SK-MEL-5 (cell line): Measurements from ENCODE around the gene METTL1. TPM values are rescaled to one million over a fixed set of nuclear protein-coding genes. Genes with fewer than 3 reads are reported as not detected.

Experiments
- DNase-seq: peaks from one replicate; pipeline ENCODE4 v3.0.0-alpha.2; 2016; ENCODE audit warnings: low read depth, low spot score
- in situ Hi-C: cut with HindIII; loops from 2 replicates; pipeline ENCODE4 v1.10.0; 2016; ENCODE audit warnings: low sequenced_read_pairs, high pct_unique_total_duplicates, low pct_unique_long_range_greater_than_20kb
- total RNA-seq: library from RNA; depleted of rRNA; stranded (reverse); fragments of >200 nt; shearing (Covaris generic); gene quantifications from 2 replicates; pipeline ENCODE4 v1.2.3, GENCODE V29; 2014

METTL1 gene
- total RNA-seq, 1 experiment from 2014 or later, result 9.7 TPM

GRCh38 chr12:57749061-57749460 lies 22.8 kb downstream of the METTL1 start:
- in situ Hi-C loops, result no loop called here
- no peak for DNase-seq

GRCh38 chr12:57746025-57746424 lies 25.9 kb downstream of the METTL1 start:
- in situ Hi-C loops, result no loop called here
- no peak for DNase-seq

DNA sequence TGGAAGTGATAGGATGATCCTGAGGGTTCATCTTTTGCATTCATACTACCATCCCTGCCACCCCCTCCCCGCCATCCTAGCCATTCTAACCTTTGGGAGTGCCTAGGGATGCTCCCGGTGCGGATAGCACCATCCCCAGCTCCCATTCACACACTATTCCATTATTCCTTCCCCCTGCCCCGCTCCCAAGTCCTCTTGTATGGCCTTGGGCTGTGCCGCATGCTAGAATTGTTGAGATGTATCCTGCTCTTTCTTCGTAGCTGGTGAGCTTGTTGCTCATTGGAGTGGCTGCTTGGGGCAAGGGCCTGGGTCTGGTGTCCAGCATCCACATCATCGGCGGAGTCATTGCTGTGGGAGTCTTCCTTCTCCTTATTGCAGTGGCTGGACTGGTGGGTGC lies 26.4 kb downstream of the METTL1 start:
- in situ Hi-C loops, result no loop called here
- peak; percentile 49 for DNase-seq

DNA sequence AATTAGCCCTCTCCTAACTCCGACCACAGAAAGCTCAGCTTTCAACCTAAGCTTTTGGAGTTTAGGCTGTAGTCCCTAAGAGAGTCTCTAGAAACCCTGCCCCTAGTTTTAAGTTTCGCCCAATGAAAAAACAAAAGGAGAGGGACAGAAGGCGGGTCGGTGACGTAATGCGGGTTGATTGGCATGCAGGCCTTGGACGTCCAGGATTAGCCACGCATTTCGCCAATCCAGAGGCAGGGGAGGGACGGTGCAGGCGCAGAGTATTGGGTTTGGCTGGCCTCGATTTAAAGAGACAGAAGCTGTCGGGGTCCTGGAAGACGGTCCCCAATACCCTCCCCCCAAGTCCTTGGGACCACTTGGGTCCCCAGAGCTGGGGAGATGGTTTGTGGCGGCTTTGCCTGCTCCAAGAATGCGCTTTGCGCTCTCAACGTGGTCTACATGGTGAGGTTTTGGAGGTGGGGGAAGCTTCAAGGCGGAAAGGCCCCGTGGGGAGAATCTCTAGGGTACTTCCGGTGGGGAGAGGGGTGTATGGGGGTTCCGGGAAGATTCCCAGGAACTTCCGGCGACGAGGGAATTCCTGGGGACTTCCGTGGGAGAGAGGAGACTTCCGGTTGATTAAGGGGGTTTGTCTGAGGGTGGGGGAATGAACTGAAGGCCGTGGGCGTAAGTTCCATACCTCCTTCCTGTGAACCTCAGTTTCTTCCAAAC lies 27.0 kb downstream of the METTL1 start, which contains the start of gene TSPAN31:
Gene TSPAN31, plus strand, starts transcription at position 263 of the 708 bp plus-strand sequence. Its CDS starts 116 bp downstream, at position 379.
- in situ Hi-C loops, result no loop called here
- DNase-seq, result peak; percentile 99

DNA sequence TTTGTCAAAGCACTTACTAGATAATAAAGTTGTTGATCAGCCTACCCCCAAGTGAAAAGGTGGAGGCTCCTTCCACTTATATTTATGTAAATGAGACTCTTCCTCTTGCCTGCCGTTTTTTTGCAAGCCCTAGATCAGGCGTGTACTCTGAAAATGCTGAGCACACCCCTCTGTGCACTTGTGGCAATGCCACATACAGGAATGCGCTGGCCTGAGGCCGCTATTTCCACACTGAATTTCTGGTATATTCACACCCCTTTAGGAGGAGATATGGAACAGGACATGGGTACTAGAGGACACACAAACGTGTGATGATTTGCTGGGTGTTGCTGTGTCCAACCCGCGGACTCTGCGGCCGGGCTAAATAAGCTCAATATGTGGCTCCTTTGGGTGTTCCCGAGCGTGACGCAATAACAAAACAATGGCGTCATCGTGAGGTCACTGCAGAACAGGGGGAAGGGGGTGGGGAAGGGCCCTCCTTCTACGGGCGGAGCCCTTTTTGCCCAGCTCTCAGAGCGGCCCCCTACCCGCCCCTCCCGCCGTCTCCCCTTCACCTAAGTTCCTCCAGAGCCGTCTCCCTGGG lies 27.6 kb downstream of the METTL1 start:
- DNase-seq, result no peak
- in situ Hi-C loops, result no loop called here

GRCh38 chr12:57743769-57744168 lies 28.1 kb downstream of the METTL1 start:
- in situ Hi-C loops, result no loop called here
- no peak for DNase-seq

GRCh38 chr12:57741844-57742738 lies 29.8 kb downstream of the METTL1 start:
- DNase-seq, result peak; percentile 56
- in situ Hi-C loops, result no loop called here

- no peak for DNase-seq
- in situ Hi-C loops, result no loop called here
Measured at GRCh38 chr12:57741413-57741789, 30.5 kb downstream of the METTL1 start.

GRCh38 chr12:57740656-57741412 lies 31.1 kb downstream of the METTL1 start:
- no peak for DNase-seq
- in situ Hi-C loops, result no loop called here

DNA sequence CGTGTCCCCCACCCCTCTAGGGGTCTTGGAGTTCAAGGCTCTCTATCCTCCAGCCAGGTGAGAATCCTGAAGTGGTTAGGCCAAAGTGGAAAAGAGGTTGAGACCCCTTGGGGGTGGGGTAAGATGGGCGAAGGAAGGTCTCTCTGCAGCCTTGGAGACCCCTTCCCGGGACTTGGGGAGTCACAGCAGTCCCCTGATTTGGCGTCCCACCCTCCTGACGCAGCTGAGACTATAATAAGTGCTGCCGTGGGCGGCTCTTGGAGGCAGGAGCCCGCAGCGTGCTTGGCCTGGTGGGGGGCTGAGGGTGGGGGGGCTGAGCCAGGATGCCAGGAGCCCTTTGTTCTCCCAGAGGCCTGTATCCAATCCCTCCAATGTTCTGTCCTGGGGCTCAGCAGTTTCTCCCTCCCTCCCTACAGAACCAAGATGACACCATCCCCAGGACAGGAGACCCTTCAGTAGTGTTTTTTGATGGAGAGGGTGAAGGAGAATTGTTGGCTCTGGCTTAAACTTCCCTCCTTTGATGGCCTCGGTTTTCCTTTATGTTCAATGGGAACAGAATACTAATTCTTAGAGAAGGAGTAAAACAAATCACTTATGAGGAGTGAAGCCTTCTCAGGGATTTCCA lies 31.9 kb downstream of the METTL1 start:
- DNase-seq, result no peak
- in situ Hi-C loops, result no loop called here

DNA sequence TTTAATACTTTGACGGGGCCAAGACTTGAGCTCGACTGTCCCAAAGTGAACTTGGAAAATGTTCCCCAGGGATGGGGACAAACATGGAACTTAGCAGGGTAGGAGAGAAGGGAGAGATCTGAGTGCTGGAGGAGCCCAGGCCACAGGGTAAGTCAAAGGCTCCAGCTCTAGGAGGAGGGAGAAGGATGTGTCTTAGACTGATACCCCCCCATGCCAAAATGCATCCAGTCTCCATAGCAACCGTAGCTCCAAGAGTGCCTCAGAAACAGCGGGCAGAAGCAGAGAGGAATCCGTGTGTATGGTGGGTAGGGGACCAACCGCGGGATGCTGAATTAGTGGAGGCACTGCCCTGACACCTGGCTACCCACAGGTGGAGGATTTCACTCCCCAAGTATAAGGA lies 32.5 kb downstream of the METTL1 start:
- no peak for DNase-seq
- in situ Hi-C loops, result no loop called here

GRCh38 chr12:57738661-57739237 lies 33.2 kb downstream of the METTL1 start, which contains the start of gene AGAP2:
Gene AGAP2, minus strand, starts transcription at chr12:57738742. Its CDS starts 496 bp downstream, at chr12:57738246.
- in situ Hi-C loops, result no loop called here
- DNase-seq, result peak; percentile 49

DNA sequence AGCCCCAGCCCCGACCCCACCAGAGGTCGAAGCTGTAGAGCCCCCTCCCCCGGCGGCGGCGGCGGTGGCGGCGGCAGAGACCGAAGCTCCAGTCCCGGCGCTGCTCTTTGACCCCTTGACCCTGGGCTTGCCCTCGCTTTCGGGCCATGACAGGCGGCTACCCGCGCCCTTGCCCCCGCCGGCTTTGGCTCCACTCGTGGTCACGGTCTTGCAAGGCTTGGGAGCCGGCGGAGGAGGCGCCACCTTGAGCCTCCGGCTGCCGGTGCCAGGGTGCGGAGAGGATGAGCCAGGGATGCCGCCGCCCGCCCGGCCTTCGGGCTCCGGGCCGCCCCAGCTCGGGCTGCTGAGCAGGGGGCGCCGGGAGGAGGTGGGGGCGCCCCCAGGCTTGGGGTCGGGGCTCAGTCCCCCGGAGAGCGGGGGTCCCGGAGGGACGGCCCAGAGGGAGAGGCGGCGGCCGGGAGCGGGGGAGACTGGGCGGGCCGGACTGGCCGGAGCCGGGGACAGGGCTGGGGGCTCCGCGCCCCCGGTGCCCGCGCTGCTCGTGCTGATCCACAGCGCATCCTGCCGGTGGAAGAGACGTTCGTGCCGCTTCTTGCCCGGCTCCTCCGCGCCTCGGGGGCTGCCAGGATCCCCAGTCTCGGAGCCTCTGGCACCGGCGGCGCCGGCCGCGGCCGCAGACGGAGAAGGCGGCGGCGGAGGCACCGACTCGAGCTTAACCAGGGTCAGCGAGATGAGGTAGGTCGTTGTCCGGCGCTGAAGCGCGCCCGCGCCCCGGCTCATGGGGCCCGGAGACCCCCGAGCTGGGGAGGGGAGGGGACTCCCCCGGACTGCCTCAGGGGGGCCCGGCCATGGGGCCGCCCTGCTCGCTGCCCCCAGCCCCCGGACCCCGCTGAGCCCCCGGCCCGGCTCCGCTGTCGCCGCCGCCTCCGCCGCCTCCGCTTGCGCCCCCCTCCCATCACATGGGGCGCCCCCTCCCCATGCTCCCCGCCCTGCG lies 34.1 kb downstream of the METTL1 start:
- no peak for DNase-seq
- in situ Hi-C loops, result no loop called here

DNA sequence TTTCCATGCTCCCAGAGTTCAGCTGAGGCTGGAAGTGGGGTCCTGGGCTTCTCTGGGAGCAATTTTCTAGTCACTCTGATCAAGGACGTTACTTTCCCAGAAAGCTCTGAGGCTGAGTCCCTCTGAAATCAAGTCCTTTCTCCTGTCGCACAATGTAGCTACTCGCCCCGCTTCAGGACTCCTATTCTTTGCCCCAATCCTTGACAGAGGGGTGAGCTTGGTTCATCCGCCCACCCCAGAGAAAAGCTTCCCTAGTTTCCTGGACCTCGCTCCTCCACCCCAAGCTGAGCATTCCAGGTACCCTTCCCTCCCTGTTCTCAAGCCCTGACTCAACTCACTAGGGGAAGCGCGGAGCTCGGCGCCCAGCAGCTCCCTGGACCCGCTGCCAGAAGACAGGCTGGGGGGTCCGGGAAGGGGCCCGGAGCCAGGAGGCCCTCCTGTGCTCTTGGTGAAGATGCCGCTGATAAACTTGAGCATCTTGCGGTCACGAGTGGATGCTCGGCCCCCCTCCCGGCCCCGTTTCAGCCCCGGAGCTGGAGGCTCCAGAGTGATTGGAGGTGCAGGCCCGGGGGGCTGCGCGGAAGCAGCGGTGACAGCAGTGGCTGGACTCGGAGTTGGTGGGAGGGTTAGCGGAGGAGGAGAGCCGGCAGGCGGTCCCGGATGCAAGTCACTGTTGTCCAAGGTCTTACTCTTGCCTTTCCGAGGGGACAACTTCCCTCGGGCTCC lies 35.0 kb downstream of the METTL1 start:
- in situ Hi-C loops, result no loop called here

DNA sequence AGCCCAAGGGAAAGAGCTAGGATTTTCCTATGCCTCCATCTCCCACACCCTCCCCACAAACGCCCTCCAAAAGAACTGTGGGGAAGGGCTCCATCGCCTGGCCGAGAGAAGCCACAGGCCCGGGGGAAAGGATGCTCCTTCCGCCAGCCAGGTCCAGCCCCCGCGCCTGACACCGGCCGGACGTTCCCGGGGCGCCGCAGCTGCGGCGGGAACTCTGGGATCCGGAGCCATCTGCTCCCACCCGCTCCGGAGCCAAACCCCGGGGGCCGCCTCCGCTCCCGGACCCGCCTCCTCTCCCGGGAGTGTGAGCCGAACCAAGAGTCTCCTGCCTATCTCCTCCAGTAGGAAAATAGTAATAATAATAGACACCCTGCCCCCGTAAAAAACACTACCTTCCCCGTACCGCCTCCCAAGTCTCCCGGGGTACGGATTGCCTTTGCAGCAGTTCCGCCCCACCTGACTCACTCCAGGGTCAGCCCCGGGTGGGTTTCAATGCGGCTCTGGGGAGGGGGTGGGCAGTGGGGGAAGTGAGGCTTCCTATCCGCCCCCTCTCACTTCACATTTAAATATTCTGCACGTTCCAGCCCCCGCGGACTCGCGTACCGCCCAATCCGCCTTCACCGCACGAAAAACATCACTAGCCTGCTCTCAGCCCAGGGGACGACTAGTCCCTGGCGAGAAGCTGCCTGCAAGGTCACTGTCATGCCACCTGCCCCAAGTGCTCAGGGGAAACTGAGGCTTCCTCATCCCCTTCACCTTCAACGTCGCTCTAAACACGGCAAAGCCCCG lies 35.8 kb downstream of the METTL1 start:
- DNase-seq, result peak; percentile 59

More for the DNA sequence above, 35.0 kb downstream of the METTL1 start:
- DNase-seq, result no peak

More for the DNA sequence above, 35.8 kb downstream of the METTL1 start:
- in situ Hi-C loops, result no loop called here
